HG02885 (cell line): ENCODE data around the gene MNT.

Experiments used
- ATAC-seq: cut with Tn5 transposase; IDR thresholded peaks from one replicate; pipeline ENCODE4 v1.9.1; 2021; ENCODE audit warnings: mild to moderate bottlenecking; ENCODE audit not compliant: unreplicated experiment, poor library complexity

The MNT gene

DNA sequence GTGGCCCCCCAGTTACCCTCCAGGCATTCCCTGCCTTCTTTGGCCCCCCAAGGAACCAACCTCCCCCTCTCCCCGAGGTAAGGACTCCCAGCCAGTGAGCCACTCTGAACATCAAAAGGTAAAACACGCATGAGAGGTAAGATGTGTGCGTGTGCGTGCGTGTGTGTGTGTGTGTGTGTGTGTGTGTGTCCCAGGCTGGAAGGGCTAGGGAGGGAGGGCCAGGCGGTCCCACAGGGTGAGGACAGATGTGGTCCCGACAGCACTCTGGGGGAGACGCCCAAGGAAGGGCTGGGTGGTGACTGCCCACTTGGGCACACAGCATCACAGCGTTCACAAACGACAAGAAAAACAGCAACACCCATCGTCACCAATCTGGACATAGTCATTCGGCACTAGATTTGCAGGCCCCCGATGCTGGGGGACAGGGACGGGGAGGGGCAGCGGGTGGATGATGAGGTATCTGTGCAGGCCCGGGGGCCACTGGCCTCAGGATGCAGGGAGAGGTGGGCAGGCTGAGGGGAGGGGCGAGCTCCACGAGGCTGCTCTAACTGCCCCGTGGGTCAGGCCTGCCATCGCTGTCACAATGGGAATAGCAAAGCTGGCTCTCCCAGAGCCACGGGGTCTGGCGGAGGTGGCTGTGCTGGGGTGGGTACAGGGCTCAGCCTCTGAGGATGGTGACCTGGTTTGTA is 16.3 kb downstream of the MNT start:
- ATAC-seq: no peak

DNA sequence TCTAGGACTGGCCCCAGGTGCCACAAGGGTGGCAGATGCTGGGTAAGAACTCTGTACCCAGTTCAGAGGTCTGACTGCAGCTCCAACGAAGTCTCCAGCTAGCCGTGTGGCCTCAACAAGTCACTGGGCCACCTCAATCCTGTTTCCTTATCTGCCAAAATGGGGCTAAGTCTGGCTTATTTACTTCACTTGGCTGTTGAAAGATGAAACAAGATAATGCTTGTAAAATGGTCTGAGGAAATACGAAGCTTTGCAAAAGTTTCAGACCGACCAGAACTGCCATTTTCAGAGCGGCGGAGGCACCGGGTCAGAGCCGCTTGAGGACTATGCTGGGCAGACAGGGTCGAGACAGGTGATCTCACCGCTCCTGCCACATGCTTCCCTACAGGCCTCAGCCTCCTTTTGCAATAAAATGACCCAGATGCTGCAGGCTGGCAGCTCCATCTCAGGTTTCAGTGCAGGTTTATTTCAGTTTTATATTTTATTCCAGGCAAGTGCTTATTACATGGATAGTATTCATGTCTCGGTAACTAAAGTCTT is 17.2 kb downstream of the MNT start:
- ATAC-seq: no peak

DNA sequence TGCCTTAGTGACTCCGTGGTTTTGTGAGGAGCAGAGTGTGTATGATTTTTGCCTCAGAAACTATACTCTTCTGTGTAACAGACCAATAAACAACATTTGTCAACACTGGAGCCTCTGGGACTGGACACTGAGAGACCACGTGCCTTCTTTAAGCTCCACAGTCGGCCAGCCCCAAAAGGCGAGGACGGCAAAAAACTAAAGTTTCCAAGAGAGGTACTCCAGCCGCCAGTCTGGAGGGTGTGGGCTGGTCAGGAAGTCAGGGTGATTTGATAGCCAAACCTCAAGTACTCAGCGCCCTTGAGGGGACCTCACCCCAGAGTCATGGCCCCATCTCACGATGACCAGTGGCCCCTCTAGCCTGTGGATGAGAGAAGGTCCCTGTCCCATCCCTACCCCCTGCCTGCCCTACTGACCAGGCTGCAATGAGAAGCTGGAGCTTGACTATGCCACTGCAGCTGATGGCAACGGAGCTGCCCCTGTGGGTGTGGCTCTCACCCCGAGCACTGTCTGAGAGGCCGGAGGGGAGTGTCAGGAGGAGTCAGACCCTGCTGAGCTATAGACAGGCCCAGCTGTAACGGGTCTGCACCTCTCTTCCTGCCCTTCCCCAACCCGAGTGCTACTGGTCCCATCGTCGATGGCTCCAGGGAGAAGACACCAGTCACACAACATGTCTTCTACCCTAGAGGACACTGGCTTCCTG is 19.8 kb downstream of the MNT start:
- no peak for ATAC-seq

DNA sequence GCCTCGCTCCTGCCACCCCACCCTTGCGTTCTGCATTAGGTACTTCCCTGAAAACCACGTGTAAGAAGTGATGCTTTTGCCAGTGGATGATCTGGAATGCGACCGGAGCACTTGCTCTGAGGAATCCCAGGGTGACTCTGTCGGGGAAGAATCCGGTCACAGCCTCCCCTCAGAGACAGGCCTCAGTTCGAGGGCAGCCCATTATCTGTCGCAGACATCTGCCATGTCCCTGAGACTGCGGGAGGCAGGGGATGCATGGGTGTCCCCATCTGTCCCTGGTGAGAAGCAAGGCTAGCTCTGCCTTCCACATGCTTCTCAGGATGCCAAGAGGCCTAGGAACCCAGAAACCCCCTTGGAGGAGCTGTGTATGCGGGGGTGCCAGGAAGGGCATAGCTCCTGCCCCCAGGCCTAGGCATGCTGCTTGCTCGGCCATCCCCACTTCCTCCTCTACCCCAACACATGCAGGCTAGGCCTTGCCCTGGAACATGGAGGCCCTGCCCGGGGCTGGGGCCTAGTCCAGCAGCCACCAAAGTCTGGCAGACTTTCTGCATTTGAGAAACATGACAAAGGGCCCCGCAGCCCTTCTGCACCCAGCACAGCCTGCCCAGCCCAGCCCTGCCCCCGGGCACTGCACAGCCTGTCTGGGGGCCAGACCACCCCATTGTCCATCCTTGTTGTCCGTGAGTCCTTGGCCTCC is 20.5 kb downstream of the MNT start:
- no peak for ATAC-seq

DNA sequence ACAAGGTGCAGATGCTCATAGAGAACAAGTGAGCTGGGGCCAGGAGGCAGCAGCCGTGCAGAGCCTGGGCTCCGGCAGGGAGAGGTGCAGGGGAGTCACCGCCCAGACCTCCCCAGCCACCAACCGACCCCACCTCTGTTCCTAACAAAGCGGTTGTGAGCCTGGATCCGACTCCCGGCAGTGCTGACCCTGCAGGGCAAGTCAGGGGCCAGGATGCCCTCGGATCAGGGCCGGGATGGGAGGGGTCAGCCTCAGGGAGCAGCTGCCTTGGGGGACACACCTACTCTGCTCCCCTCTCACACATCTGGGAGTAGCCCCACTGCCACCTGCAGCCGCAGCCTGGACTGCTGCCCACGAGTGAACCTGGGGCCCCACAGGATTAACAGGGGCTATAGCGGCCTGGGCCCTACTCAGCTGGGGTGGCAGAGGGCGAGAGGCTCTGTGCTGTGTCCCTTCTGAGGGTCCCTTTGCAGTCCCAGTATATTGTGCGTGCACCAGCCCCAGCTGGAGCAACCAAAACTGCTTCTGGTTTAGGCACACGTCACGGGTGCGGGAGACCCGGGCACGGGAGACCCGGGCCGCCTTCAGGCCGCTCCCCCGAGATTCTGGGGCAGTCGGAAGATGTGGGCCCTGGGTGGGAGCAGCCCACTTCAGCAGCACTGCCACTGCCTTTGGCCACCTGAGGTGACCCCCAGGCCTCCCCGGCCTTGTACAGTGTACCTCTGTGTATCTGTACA is 21.2 kb downstream of the MNT start:
- ATAC-seq: no peak

DNA sequence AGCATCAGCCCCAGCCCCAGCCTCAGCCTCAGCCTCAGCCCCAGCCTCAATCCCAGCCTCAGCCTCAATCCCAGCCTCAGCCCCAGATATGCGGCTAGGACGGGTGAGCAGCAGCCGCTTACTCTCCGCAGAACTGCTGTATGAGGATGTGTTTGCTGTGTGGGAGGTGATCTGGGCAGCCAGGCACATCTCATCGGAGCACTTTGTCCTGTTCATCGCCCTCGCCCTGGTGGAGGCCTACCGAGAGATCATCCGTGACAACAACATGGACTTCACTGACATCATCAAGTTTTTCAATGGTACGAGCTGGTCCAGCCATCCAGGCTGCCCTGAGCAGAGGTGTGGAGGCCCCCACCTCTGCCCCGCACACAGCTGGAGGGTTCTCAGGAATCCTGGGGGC is 22.0 kb downstream of the MNT start:
- ATAC-seq: no peak

DNA sequence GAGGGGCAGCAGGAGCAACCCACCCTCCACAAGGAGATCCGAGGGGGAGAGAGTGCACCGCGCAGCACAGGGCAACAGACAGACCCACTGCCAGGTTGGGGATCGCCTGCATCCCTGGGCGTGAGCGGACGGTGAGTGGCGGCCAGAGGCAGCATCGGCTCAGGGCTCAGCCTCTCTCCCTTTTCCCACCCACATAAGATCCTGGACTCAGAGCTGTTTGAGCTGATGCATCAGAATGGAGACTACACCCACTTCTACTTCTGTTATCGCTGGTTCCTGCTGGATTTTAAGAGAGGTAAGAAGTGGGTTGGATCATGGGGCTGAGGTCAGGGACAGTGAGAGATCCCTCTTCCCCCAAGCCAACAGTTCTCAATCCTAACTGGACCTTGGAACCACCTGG is 23.2 kb downstream of the MNT start:
- ATAC-seq: no peak

DNA sequence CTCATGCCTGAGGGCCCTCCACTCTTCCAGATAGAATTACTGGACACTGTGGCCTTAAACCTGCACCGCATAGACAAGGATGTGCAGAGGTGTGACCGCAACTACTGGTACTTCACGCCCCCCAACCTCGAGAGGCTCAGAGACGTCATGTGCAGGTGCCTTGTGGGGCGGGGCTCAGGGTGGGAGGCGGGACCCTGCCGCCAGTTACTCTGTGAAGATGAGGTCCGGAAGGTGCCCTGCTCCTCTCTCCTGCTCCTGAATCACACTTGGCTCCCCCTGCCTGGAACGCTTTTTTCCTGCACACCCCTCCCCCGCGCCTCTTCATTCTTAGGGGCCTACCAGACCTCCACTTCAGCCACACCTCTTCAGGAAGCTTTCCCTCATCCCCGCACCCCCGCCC is 24.8 kb downstream of the MNT start:
- ATAC-seq: no peak

DNA sequence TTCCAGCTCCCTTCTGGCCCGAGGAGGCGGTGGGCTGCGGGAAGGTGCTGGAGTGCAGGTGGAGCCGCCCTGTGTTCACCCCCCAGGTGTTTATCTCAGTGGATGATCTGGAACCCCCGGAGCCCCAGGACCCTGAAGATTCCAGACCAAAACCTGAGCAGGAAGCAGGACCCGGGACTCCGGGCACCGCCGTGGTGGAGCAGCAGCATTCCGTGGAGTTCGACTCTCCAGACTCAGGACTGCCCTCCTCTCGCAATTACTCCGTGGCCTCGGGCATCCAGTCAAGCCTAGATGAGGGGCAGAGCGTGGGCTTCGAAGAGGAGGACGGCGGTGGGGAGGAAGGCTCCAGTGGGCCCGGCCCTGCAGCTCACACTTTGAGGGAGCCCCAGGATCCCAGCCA is 25.5 kb downstream of the MNT start:
- no peak for ATAC-seq

DNA sequence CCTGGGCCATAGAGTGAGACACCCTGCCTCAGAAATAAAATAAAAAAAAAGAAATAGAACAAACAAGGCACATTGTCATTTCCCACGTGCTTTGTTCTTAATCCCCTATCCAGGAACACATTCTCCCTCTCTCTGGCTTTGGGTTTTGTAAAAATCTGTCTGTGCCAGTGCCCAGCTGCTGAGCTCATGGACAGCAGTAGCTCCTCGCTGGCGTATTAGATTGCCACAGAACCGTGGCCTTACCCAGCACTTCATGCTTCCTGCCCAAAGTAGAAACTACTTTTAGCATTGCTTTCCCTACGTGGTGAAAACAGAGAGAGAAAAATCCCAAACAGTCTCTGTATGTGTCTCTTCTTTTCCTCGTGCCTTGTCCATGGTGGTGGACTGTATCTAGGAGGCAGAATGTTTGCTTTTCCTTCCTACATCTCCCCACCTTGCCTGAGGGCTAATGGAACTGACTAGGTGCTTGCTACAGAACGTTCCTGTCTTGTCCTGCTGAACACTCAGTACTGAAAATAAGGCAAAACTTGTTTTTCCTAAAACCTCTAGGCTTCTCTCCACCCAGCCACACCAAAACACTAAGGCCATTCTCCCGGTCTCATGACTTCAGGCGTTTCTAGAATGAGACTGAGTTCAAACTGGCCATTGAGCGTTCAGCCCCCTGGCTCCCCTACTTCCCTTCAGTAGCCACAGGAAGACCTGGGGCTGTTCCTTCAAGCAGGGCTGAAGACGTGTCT is 26.1 kb downstream of the MNT start:
- ATAC-seq: no peak

DNA sequence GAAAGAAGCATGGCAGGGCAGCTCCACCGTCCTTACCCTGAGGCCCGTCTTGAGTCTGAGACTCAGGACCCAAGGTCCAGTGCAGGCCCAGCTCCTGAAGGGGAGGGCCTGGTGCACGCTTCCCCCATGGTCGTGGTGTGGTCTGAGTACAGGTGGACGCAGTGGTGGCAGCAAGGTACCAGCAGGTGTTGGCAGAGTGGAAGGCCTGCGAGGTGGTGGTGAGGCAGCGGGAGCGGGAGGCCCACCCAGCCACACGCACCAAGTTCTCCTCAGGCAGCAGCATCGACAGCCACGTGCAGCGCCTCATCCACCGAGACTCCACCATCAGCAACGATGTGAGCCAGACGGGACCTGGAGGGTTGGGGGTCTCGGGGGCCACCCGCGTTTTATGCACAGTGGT is 27.7 kb downstream of the MNT start:
- ATAC-seq: no peak

DNA sequence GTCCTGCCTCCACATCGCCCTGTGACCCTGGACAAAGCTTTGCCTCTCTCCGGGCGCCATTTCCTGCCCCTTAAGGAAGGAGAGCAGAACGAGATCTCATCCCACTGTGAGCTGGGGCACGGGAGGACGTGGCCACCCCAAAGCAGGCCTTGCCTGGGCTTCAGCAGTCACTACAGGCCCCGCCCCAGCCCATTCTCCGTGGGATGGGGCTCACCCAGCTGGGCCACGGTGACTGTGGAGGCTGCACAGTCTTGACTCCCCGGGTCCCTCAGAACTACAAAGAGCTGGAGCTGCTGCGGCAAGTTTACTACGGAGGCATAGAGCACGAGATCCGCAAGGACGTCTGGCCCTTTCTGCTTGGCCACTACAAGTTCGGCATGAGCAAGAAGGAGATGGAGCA is 28.2 kb downstream of the MNT start:
- no peak for ATAC-seq

DNA sequence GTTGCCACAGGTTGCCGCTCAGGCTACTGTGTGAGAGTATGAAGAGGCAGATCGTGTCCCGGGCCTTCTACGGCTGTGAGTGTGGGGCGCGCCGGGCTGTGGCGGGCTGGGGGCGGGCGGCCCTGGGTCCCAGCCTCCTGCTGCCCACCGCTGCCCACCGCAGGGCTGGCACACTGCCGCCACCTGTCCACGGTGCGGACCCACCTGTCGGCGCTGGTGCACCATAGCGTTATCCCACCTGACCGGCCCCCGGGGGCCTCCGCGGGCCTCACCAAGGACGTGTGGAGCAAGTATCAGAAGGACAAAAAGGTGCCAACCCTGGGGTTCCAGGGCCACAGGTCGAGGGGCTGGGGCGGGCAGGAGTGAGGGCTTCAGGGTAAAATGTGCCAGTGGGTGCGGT is 28.7 kb downstream of the MNT start:
- ATAC-seq: no peak

DNA sequence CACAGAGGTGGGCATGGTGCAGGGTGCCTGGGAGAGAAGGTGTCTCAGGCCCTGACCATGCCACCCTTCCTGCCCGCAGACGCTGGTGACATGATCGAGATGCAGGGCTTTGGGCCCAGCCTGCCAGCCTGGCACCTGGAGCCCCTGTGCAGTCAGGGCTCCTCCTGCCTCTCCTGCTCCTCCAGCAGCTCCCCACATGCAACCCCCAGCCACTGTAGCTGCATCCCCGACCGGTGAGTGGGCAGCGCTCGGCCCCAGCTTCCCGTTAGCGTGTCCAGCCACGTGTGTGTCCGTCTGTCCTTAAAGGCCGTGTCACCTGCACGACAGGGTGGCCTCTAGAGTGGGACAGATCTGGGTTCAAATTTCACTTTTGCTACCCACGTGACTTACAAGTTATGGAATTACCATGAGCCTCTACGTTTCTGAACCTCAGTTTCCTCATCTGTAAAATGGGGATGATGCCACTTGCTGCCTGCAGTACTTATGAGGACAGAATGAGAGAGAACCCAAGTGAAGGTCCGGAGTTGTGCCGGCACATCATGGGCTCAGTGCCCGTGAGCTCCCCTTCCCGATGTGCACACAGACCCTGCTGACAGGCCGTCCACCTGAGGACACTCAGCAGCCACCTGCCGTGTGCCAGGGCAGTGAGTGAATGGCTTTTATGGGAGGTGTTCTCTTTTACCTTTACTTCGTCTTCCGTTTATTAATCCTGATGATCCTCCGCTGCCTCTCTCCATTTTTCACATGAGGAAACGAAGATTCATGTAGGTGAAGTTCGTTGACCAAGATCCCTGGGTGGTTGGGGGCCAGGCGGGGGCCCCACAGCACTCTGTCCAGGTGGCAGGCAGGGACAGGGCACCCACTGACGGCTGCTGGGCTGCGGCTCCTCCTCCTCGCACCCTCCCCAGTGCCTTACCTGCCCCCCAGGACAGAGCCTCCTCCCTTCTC is 29.4 kb downstream of the MNT start:
- no peak for ATAC-seq

DNA sequence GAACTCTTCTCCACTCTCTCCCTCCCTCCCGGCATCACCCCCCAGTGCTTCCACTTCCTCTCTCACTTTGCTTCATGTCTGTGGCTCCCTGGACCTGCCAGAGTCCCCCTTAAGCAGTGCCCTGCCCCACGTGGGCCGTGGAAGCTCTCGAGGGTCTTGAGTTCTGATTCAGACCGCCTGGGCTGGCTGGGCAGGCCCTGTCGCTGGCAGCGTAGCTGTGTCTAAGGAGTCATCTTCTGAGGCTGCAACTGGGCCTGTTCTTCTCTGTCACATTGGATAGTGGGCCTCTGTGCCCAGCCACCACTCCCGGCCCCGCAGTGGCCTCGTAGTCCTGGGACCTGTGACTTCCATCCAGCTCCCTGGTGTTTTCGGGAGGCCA is 30.7 kb downstream of the MNT start:
- no peak for ATAC-seq

DNA sequence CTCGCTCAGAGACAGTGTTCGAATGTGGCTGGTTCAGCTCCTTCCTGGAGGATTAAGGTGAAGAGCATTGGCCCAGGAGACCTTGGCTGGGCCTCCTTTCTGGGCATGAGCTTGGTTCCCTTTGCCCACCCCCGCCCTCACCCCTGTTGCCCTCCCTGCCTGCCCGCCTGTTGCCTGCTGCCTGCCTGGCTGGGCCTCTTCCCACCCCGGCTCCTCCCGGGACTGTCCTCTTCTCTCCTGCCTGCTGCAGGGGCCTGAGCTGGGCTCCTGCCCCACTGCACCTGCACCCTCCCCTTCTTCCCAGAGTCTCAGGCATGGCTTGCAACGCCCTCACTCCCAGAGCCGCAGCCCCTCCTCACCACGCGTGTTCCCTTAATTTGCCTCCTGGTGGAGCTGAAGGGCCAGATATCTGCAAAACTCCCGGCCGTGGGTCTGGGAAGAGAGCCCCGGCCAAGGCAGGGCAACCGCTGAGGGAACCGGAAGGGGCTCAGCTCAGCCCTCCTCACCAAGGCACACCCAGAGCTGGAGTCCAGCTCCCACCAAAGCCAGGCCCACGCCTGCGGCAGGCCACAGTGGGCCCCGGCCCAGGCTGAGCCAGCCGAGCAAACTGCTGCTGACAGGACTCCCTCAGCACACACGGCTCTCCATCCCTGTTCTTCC is 31.2 kb downstream of the MNT start:
- no peak for ATAC-seq

DNA sequence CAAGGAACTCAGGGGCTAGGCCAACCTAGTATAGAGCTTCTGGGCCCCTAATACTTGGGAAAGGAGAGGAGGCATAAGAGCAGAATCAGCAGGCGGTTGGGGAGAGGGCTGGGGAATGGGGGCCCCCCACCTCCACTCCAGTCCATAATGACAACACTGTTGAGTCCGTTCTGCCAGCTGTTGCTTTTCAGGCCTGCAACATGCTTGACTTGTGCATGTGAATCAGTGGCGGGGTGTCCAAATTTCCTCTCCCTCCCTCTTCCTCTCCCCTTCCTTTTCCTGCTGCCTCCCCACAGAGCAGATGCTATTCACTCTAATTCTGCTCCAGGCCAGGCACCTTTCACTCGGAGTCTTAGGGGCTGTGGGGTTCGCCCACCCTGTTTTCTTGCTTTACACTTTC is 31.8 kb downstream of the MNT start:
- no peak for ATAC-seq

DNA sequence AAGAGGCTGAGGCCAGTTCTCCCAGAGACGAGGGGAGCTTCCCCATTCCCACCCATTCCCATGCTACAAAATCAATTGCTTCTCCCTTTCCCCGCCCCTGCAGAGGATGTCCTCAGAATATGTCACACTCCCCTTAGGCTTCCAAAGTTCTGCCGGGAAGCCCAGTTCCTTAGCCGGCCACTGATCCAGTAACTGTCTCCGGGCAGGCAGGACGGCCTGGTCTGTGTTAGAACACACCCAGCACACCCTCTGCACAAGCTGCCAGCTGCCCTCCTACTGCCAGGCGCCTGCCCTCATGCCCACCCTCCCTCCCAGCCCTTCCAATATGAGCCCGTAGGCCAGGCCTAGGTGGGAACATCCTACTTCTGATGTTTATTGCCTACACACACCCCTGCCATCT is 32.5 kb downstream of the MNT start:
- no peak for ATAC-seq
